GM12878 (cell line): ENCODE data around the gene SEMA3A. TPM values are rescaled to one million over a fixed set of nuclear protein-coding genes. Genes with fewer than 3 reads are reported as not detected.

ENCODE experiments used
- ATAC-seq: fragments of 200-7000 bp; cut with Tn5 transposase; 3 replicates; pipeline ENCODE4 v1.9.1; 2020; ENCODE audit warnings: mild to moderate bottlenecking, moderate library complexity
- BruUV-seq: library from RNA; stranded (reverse); fragments of 400-500 nt; replicated peaks from 2 replicates; lab custom pipeline; 2021; lab: Mats Ljungman, UMichigan
- CTCF ChIA-PET: fragments of 300-600 bp; sonication (Branson Sonifier 250); formaldehyde crosslinking; extraction: SDS; loops from one replicate; lab custom pipeline; 2021; ENCODE audit warnings: inconsistent platforms; lab: Yijun Ruan, JAX
- POLR2A ChIA-PET: fragments of 350-600 bp; formaldehyde crosslinking; extraction: SDS; loops from one replicate; lab custom pipeline; 2021; ENCODE audit warnings: inconsistent platforms; lab: Charles Lee
- RAD21 ChIA-PET: fragments of 300-600 bp; sonication (Branson Sonifier 250); formaldehyde crosslinking; loops from one replicate; lab custom pipeline; 2023; ENCODE audit warnings: antibody characterized with exemption; ENCODE audit not compliant: unreplicated experiment; lab: Charles Lee
- SMC1A ChIA-PET: fragments of 300-600 bp; sonication (Branson Sonifier 250); formaldehyde crosslinking; loops from one replicate; lab custom pipeline; 2023; ENCODE audit not compliant: unreplicated experiment, uncharacterized antibody; lab: Charles Lee
- DNase-seq: peaks from one replicate; pipeline ENCODE4 v3.0.0-alpha.2; 2011; ENCODE audit warnings: low read depth, low spot score
- FAIRE-seq: peaks from 3 replicates; lab custom pipeline; 2011; peaks lifted over from hg19 to GRCh38; lab: Jason Lieb, UNC
- H2AFZ ChIP-seq: 2 replicates; pipeline ENCODE4 v1.6.0; 2011; ENCODE audit warnings: low read depth, low read length, control low read depth; ENCODE audit not compliant: control insufficient read depth
- H3K27ac ChIP-seq: 2 replicates; pipeline ENCODE4 v1.5.1; 2011; ENCODE audit warnings: control low read depth; ENCODE audit not compliant: control insufficient read depth, insufficient read depth
- H3K27me3 ChIP-seq, 2 experiments: replicated peaks in 1 of 2; 2 replicates each; pipeline versions ENCODE4 v1.6.0 to v1.6.1; 2011; ENCODE audit warnings: low read length in 1 of 2; ENCODE audit not compliant: control insufficient read depth in 2 of 2, insufficient read depth in 2 of 2
- H3K36me3 ChIP-seq, 2 experiments: 2 replicates each; pipeline ENCODE4 v1.5.1; 2011; ENCODE audit warnings: low read length in 1 of 2; ENCODE audit not compliant: control insufficient read depth in 2 of 2, insufficient read depth in 2 of 2
- H3K4me1 ChIP-seq: 2 replicates; pipeline ENCODE4 v1.6.1; 2011; ENCODE audit warnings: mild to moderate bottlenecking, low read length, moderate library complexity, mixed read lengths; ENCODE audit not compliant: control insufficient read depth, insufficient read depth
- H3K4me2 ChIP-seq: 2 replicates; pipeline ENCODE4 v1.6.0; 2011; ENCODE audit warnings: control low read depth; ENCODE audit not compliant: control insufficient read depth, insufficient read depth
- H3K4me3 ChIP-seq: fragments of 200-600 bp; sonication (generic); 2 replicates; pipeline ENCODE4 v1.5.1; 2016
- H3K79me2 ChIP-seq: 2 replicates; pipeline ENCODE4 v1.6.0; 2011; ENCODE audit warnings: low read length; ENCODE audit not compliant: control insufficient read depth, insufficient read depth
- H3K9ac ChIP-seq: 2 replicates; pipeline ENCODE4 v1.8.0; 2011; ENCODE audit warnings: low read length, control low read depth, mixed read lengths; ENCODE audit not compliant: control insufficient read depth, insufficient read depth
- H3K9me3 ChIP-seq: replicated peaks from 3 replicates; pipeline ENCODE4 v1.5.1; 2011; ENCODE audit warnings: mild to moderate bottlenecking, low read length; ENCODE audit not compliant: control insufficient read depth, insufficient read depth
- H4K20me1 ChIP-seq: 2 replicates; pipeline ENCODE4 v1.6.0; 2011; ENCODE audit not compliant: control insufficient read depth, insufficient read depth
- E4F1 ChIP-seq: fragments of 450-650 bp; IDR thresholded peaks from 2 replicates; pipeline ENCODE4 v1.6.1; 2018; ENCODE audit warnings: borderline replicate concordance, mild to moderate bottlenecking; ENCODE audit not compliant: partially characterized antibody
- ELK1 ChIP-seq: IDR thresholded peaks from 2 replicates; pipeline ENCODE4 v1.6.1; 2012; ENCODE audit warnings: low read depth, low read length, improper control_type of control experiment
- KLF5 ChIP-seq: fragments of 450-650 bp; IDR thresholded peaks from 2 replicates; pipeline ENCODE4 v1.6.1; 2014; ENCODE audit warnings: mild to moderate bottlenecking; ENCODE audit not compliant: partially characterized antibody
- SMC3 ChIP-seq: IDR thresholded peaks from 2 replicates; pipeline ENCODE4 v1.6.1; 2011; ENCODE audit warnings: low read length, improper control_type of control experiment, borderline replicate concordance
- TARDBP ChIP-seq: IDR thresholded peaks from 2 replicates; pipeline ENCODE4 v1.6.1; 2016; ENCODE audit warnings: borderline replicate concordance
- ZBTB33 ChIP-seq: fragments of 450-650 bp; IDR thresholded peaks from 2 replicates; pipeline ENCODE4 v1.6.1; 2017; ENCODE audit warnings: mild to moderate bottlenecking
- ZNF384 ChIP-seq: IDR thresholded peaks from 2 replicates; pipeline ENCODE4 v1.6.1; 2012; ENCODE audit warnings: low read depth, mild to moderate bottlenecking, low read length, improper control_type of control experiment, borderline replicate concordance
- ZNF622 ChIP-seq: fragments of 450-650 bp; IDR thresholded peaks from 2 replicates; pipeline ENCODE4 v1.6.1; 2017; ENCODE audit warnings: mild to moderate bottlenecking, inconsistent platforms
- WGBS: methylation state at CpG from one replicate; pipeline ENCODE4 v1.1.6; 2016; ENCODE audit warnings: low lambda C conversion rate; ENCODE audit not compliant: insufficient replicate concordance, insufficient coverage; ENCODE audit errors: missing lambda C conversion rate; 5-methylcytosine and 5-hydroxymethylcytosine counted together
- in situ Hi-C: fragments of 300-500 bp; cut with MboI; formaldehyde crosslinking; loops from 9 replicates; pipeline ENCODE4 v1.14.3; 2018; ENCODE audit warnings: mixed read lengths
- intact Hi-C: fragments of 100-400 bp; cut with micrococcal nuclease; formaldehyde crosslinking; loops from one replicate; pipeline ENCODE4 v1.14.2; 2022; ENCODE audit not compliant: unreplicated experiment
- polyA plus RNA-seq, 11 experiments: library from polyadenylated mRNA; depleted of rRNA in 4 of 11; unstranded in 6 of 11; stranded (reverse) in 5 of 11; fragments of >200 nt; fragmentation: Nextera tagmentation in 4 of 11; fragmentation: Illumina TruSeq in 1 of 11; extraction: Ambion mirVana in 4 of 11; extraction: Trizol in 1 of 11; gene quantifications; 1 replicate in 1 of 11; 2 replicates in 10 of 11; pipeline versions ENCODE4 v1.2.1 to v1.2.3, GENCODE V29; 2011 to 2016; ENCODE audit warnings: inconsistent platforms in 2 of 11, missing spikeins in 2 of 11, low read depth in 1 of 11
- total RNA-seq, 4 experiments: library from RNA; depleted of rRNA in 3 of 4; stranded (reverse); fragments of >200 nt in 3 of 4; fragmentation: Illumina TruSeq in 1 of 4; extraction: Trizol in 1 of 4; gene quantifications; 2 replicates each; pipeline versions ENCODE4 v1.2.1 to v1.2.3, GENCODE V29; 2013 to 2021

The SEMA3A gene
- total and polyA plus RNA-seq, 10 of the 15 experiments (the other 5 are each of a cell fraction or from before 2014, with no cell fraction given) = 0.01 to 3.3 (median 0.24) TPM

- TF ChIP-seq E4F1 (no peak), ELK1 (no peak), ZNF384 (no peak), ZBTB33 (no peak)
Measured at GRCh38 chr7:84021292-84021908, 173.2 kb downstream of the SEMA3A start (continued).

GRCh38 chr7:84017651-84018050 lies 176.9 kb downstream of the SEMA3A start:
- ATAC-seq = no peak
- no peak overlapping the region for H2AFZ ChIP-seq
- TF ChIP-seq TARDBP (no peak), SMC3 (no peak), ZNF622 (no peak), KLF5 (no peak)
- H3K79me2 ChIP-seq = no peaks in the 10 kb centered on the region
- H3K4me3 ChIP-seq = no peak overlapping the region
- BruUV-seq = no TSS peak
- no peaks in the 10 kb centered on the region for H3K27me3 ChIP-seq
- ChIA-PET SMC1A (interaction anchor here (1.1 kb wide), 1 partner anchor 164 kb away, joined by 3 read pairs; no protein-coding TSS in a partner anchor), CTCF (interaction anchor here (0.7 kb wide), 1 partner anchor 233 kb away, joined by 3 read pairs; no protein-coding TSS in a partner anchor), POLR2A (no interaction called here), RAD21 (no interaction called here)
- no peak overlapping the region for H3K9ac ChIP-seq
- H3K36me3 ChIP-seq = no peaks in the 10 kb centered on the region
- WGBS = 14% methylated on average over 2 of the region's 2 CpGs
- H3K27ac ChIP-seq = no peak overlapping the region
- H3K4me2 ChIP-seq = no peak overlapping the region
- in situ Hi-C loops (no loop called here), intact Hi-C loops (no loop called here)
- no peak for FAIRE-seq
- no peaks in the 10 kb centered on the region for H4K20me1 ChIP-seq
- no peaks in the 10 kb centered on the region for H3K9me3 ChIP-seq
- no peaks in the 10 kb centered on the region for H3K4me1 ChIP-seq
- no peak for DNase-seq
